Measurements from ENCODE around the gene TNFSF8. TPM values are rescaled to one million over a fixed set of nuclear protein-coding genes. Genes with fewer than 3 reads are reported as not detected.

TNFSF8 gene
- total and polyA plus RNA-seq, 9 of the 15 experiments (the other 6 are each of a cell fraction or from before 2014, with no cell fraction given) = 0.09 TPM; not detected in 8

DNA sequence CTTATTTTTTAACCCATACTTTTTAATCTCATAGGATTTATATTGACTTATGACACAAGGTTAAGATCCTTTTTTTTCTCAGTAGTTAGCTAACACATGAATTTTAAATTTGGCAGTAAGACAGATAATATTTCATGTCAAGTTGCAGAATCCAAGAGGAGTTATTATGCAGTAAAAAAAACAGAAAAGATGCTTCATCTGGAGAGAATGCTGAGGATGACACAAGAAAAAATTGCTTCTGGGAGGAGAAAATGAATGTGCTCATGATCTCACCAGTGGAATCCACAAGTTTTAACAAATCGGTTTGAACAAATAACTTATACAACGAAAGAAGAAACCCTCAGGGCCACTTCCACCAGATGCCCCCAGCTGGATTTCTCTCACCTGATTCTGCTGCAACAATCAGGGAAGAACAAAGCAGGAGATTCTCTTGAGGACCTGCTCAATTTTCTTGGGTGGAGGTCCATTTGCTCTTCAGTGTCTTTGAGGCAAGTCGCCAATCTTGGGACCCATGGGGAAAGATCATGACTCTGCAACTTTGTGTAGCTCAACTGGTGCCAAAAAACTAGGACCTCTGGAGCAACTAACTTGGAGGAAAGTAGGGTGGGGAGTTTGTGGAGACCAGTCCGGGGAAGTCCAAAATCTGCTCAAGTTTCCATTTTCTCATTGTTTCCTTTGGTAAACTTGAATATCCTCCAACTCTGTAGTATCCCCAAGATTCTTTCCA is 74.0 kb downstream of the TNFSF8 start:
- POLR2A ChIA-PET = no interaction called here
- FAIRE-seq (no peak), DNase-seq (ENCODE audit: extremely low read depth in 1 of 4, low spot score in 3 of 4) (no peak), ATAC-seq (no peak)
- BruUV-seq (replicated peaks) = no TSS peak
- Histone ChIP-seq H3K4me1 (replicated peaks in 1 of 2; ENCODE audit: control insufficient read depth in 2 of 2, insufficient read depth in 2 of 2, low read length in 2 of 2) (no peaks in the 10 kb centered on the region), H3K9me3 (replicated peaks; ENCODE audit: control insufficient read depth, insufficient read depth, low read depth, low read length) (no peaks in the 10 kb centered on the region), H4K20me1 (replicated peaks; ENCODE audit: control insufficient read depth, insufficient read depth, low read length) (no peaks in the 10 kb centered on the region), H3K79me2 (ENCODE audit: control insufficient read depth, insufficient read depth, low read length) (no peaks in the 10 kb centered on the region), H3K36me3 (ENCODE audit: control insufficient read depth, insufficient read depth, low read length) (no peaks in the 10 kb centered on the region), H3K27ac (ENCODE audit: extremely low read depth, low read depth, low read length) (no peak overlapping the region), H3K9me1 (ENCODE audit: control insufficient read depth, insufficient read depth, low read length) (no peaks in the 10 kb centered on the region), H3K27me3 (ENCODE audit: control insufficient read depth in 2 of 2, insufficient read depth in 2 of 2, low read length in 2 of 2) (no peaks in the 10 kb centered on the region), H3K4me3 (no peak overlapping the region), H3K9ac (ENCODE audit: insufficient read depth in 1 of 2, low read depth in 2 of 2, low read length in 2 of 2) (no peak overlapping the region), H3K4me2 (ENCODE audit: insufficient read depth, low read length) (no peak overlapping the region), H2AFZ (ENCODE audit: low read depth, low read length) (no peak overlapping the region)
- 2% methylated on average over 4 of the region's 4 CpGs for WGBS (ENCODE audit: insufficient coverage, low coverage, missing lambda C conversion rate)
- in situ Hi-C loops (cut with MboI) = no loop called here
- TF ChIP-seq CBX2 (IDR thresholded peaks at IDR 0.05; ENCODE audit: insufficient read depth, low read length, poor library complexity, severe bottlenecking) (no peak), ZNF184 (CRISPR knock-in tag; IDR thresholded peaks at IDR 0.05) (no peak), SIN3B (IDR thresholded peaks at IDR 0.05; ENCODE audit: low read depth) (no peak), ZNF766 (CRISPR knock-in tag; conservative IDR thresholded peaks at IDR 0.05) (no peak), JUNB (CRISPR knock-in tag; conservative IDR thresholded peaks at IDR 0.05) (no peak), ATF4 (CRISPR knock-in tag; IDR thresholded peaks at IDR 0.05) (no peak), SMC3 (conservative IDR thresholded peaks at IDR 0.05; ENCODE audit: insufficient read depth, low read depth, low read length) (no peak), E2F8 (IDR thresholded peaks at IDR 0.05; ENCODE audit: low read depth, partially characterized antibody) (no peak), MEF2A (IDR thresholded peaks at IDR 0.05; ENCODE audit: control insufficient read depth, low read depth, low read length) (no peak), ZBTB17 (CRISPR knock-in tag; IDR thresholded peaks at IDR 0.05) (no peak), TSC22D4 (tag; IDR thresholded peaks at IDR 0.05) (no peak), NUFIP1 (IDR thresholded peaks at IDR 0.05; ENCODE audit: partially characterized antibody) (no peak), ZNF263 (CRISPR knock-in tag; IDR thresholded peaks at IDR 0.05; ENCODE audit: borderline replicate concordance) (no peak)
- TF ChIP-seq, protein P1, sequence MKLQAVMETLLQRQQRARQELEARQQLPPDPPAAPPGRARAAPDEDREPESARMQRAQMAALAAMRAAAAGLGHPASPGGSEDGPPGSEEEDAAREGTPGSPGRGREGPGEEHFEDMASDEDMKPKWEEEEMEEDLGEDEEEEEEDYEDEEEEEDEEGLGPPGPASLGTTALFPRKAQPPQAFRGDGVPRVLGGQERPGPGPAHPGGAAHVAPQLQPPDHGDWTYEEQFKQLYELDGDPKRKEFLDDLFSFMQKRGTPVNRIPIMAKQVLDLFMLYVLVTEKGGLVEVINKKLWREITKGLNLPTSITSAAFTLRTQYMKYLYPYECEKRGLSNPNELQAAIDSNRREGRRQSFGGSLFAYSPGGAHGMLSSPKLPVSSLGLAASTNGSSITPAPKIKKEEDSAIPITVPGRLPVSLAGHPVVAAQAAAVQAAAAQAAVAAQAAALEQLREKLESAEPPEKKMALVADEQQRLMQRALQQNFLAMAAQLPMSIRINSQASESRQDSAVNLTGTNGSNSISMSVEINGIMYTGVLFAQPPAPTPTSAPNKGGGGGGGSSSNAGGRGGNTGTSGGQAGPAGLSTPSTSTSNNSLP (IDR thresholded peaks at IDR 0.05; ENCODE audit: borderline replicate concordance, low read depth, low read length) = no peak
- CTCF ChIA-PET (ENCODE audit: low intra/inter-chr PET ratio) = no interaction called here
- intact Hi-C loops (cut with micrococcal nuclease) = no loop called here
